ENCODE data around the gene TCF3. TPM values are rescaled to one million over a fixed set of nuclear protein-coding genes. Genes with fewer than 3 reads are reported as not detected.

The TCF3 gene
- total RNA-seq, 4 donors from 2014 or later, result 21.2 to 62.0 (median 39.6) TPM

DNA sequence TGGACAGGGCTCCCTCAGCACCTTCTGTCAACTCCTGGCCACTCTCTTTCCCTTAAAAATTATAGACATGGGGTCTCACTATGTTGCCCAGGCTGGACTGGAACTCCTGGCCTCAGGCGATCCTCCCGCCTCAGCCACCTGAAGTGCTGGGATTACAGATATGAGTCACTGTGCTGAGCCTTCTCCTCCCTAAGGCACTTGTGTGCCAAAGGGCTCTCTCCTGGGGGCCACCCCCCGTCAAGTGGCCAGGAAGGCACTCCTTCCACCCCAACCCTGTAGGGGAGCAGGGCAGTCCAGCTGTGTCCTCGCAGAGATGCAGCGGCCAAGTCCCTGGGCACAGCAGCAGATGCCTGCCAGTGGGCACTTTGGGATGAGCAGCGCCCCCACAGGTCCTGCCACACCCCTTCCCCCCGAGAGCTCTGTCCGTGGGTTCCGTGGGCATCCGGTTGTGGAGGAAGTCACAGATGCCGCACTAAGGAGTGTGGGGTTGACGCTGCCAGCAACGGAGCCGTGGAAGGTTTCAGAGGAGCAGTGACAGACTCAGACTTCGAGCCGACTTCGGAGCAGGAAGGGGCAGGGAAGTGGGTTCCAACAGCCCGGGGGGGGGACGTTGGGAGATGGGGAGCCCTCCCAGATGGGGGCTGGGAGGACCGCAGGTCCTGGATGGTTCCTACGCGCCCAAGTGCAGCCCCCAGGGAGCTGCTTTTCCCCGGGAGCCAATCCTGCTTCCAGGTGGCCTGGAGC, 43.9 kb downstream of the TCF3 start:
- TF ChIP-seq POLR2A (IDR thresholded peaks at IDR 0.05), result no peak
- no peak for TF ChIP-seq EP300 (IDR thresholded peaks at IDR 0.05)
- Histone ChIP-seq H3K9me3 (no peaks in the 10 kb centered on the region), H3K36me3 (peaks cover 0 to 42% of the 10 kb centered on the region in 2 donors), H3K4me1 (peaks cover 0 to 32% (median 21%) of the 10 kb centered on the region in 3 donors), H3K27ac (no peak overlapping the region), H3K27me3 (no peaks in the 10 kb centered on the region), H3K4me3 (peak overlapping the region in 1 of 2 donors; percentile 2)
- ATAC-seq, result no peak
- WGBS, 2 donors (ENCODE audit: low coverage in 1 of 2), result 65% methylated on average over 4 of the region's 23 CpGs; no CpG with 5 or more reads in 1 of the 2 donors

DNA sequence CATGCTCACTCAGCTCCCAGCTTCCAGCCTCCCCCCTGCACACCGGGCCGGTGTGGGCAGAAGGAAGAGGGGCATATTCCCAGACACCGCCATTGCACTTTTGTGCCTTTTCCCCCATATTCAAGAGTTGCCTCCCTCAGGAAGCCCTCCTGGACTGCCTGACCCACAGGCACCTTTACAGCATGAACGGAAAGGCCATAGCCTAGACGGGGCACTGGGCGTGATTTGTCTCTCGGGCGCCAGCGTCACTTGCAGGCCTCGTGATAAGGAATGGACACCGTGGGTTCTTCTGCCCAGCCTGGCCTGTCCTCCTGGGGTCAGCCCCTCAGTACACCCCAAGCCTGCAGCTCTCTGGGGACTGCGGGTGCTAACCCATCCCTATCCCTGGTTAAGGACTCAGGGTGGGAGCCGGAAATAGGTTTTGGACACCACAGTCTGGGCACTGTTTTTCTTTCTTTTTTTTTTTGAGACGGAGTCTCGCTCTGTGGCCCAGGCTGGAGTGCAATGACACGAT, 46.2 kb downstream of the TCF3 start:
- no peak for TF ChIP-seq POLR2A (IDR thresholded peaks at IDR 0.05)
- Histone ChIP-seq H3K4me3 (peak overlapping the region; percentile 58 to 96), H3K27me3 (no peaks in the 10 kb centered on the region), H3K27ac (peak overlapping the region; percentile 32 to 95 (median 91)), H3K36me3 (peaks cover 0 to 29% of the 10 kb centered on the region in 2 donors), H3K9me3 (no peaks in the 10 kb centered on the region), H3K4me1 (peaks cover 0 to 48% (median 26%) of the 10 kb centered on the region in 3 donors)
- 17% methylated on average over 1 of the region's 16 CpGs; no CpG with 5 or more reads in 1 of the 2 donors for WGBS, 2 donors (ENCODE audit: low coverage in 1 of 2)
- ATAC-seq, result peak; percentile 2

DNA sequence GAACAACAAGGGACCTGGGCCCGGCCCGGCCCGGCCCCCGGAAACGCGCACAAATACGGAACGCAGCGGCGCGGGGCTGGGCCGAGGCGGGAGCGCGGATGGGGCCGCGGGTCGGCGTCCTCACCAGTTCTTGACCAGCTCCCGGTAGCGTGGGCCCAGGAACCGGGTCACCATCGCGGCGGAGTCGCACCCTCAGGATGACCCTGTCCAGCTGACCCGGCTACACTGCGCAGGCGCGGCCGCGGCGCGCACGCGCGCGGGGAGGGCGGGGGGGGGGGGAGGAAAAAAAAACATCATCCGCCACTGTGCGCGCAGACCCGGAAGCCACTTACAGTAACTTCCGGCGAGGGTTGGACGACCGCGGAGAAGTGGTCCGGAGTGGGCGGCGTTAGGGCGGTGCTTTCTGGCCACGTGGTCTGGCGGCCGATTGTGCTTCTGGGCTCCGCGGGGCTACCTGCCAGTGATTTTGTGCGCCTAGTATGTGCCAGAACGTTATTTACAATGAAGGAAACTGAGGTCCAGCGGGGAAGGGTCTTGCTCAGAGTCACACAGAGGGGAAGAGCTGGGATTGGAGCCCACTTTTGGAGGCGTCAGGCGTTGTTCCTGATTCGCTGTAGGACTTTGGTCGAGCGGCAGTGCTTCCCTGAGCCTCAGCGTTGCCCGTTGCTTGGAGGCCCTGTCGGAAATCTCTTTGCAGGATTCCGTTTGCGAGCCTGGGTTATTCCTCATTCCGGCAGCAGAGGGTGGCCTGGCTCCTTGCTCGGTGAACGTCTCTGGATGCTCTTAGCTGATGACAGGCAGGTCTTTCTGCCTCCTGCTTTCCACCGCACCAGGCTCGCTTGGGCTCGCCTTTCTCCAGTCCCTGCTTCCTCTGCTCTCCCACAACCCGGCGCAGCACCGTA, 46.9 kb downstream of the TCF3 start, which contains the start of gene UQCR11:
UQCR11 (minus strand) TSS at position 227 of the 902 bp plus-strand sequence; CDS start at position 174, 53 bp downstream.
- peaks cover 0 to 55% (median 26%) of the 10 kb centered on the region in 3 donors for H3K4me1 ChIP-seq
- WGBS, 2 donors (ENCODE audit: low coverage in 1 of 2), result 0% methylated on average over 6 to 15 of the region's 79 CpGs

DNA sequence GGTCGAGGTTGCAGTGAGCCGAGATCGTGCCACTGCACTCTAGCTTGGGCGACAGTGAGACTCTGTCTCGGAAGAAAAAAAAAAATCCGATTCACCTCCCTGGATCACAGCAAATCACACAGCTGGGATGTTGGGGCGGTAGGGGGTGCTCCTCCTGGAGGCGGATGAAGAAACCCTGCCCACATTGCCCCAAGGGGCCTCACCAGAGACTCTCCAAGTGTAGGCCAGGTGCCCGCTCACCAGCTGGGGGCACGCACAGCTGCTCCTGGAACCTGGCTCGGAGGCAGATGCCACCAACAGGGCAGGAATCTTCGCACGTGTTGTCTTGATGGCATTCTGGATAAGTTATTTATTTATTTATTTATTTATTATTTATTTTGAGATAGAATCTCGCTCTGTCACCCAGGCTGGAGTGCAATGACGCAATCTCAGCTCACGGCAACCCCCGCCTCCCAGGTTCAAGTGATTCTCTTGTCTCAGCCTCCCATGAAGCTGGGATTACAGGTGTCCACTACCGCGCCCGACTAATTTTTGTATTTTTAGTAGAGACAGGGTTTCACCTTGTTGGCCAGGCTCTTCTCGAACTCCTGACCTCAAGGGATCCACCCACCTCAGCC, 50.2 kb downstream of the TCF3 start:
- WGBS, 2 donors (ENCODE audit: low coverage in 1 of 2), result 89 to 95% methylated on average over 4 to 16 of the region's 21 CpGs
- H3K27me3 ChIP-seq, result no peaks in the 10 kb centered on the region
- no peak for TF ChIP-seq POLR2AphosphoS5 (IDR thresholded peaks at IDR 0.05)
- no peak for TF ChIP-seq EP300 (IDR thresholded peaks at IDR 0.05)
- TF ChIP-seq POLR2A (IDR thresholded peaks at IDR 0.05), result no peak
- TF ChIP-seq, protein P1, sequence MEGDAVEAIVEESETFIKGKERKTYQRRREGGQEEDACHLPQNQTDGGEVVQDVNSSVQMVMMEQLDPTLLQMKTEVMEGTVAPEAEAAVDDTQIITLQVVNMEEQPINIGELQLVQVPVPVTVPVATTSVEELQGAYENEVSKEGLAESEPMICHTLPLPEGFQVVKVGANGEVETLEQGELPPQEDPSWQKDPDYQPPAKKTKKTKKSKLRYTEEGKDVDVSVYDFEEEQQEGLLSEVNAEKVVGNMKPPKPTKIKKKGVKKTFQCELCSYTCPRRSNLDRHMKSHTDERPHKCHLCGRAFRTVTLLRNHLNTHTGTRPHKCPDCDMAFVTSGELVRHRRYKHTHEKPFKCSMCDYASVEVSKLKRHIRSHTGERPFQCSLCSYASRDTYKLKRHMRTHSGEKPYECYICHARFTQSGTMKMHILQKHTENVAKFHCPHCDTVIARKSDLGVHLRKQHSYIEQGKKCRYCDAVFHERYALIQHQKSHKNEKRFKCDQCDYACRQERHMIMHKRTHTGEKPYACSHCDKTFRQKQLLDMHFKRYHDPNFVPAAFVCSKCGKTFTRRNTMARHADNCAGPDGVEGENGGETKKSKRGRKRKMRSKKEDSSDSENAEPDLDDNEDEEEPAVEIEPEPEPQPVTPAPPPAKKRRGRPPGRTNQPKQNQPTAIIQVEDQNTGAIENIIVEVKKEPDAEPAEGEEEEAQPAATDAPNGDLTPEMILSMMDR (IDR thresholded peaks at IDR 0.05), result no peak

More for the DNA sequence above, 46.9 kb downstream of the TCF3 start, which contains the start of gene UQCR11:
- TF ChIP-seq, protein P1 (IDR thresholded peaks at IDR 0.05), result peak in 3 of 4 experiments; percentile 65 to 79 (median 75)
- TF ChIP-seq EP300 (IDR thresholded peaks at IDR 0.05) (no peak), POLR2A (IDR thresholded peaks at IDR 0.05) (peak in 1 of 2 donors; percentile 35), POLR2AphosphoS5 (IDR thresholded peaks at IDR 0.05) (peak; percentile 28)
- Histone ChIP-seq H3K27me3 (no peaks in the 10 kb centered on the region), H3K27ac (peak within 1 kb of the TSS; percentile 54 to 95 (median 91)), H3K36me3 (peaks cover 0 to 25% of the 10 kb centered on the region in 2 donors), H3K9me3 (no peaks in the 10 kb centered on the region), H3K4me3 (peak within 1 kb of the TSS; percentile 58 to 96)
- peak; percentile 97 for ATAC-seq

DNA sequence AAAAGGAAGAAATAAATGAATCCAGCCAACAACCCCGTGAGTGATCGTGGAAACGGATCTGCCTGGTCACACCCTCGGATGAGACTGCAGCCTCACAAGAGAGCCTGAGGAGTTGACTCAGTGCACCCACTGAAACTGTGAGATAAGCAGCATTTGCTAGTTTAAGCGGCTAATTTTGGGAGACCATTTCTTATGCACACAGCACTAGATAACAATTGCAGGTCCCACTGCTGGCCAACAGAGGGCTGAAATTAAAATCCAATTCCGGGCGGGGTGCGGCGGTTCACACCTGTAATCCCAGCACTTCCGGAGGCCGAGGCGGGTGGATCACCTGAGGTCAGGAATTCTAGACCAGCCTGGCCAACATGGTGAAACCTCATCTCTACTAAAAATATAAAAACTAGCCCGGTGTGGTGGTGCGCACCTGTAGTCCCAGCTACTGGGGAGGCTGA, 50.8 kb downstream of the TCF3 start:
- 74 to 85% methylated on average over 4 to 12 of the region's 14 CpGs for WGBS, 2 donors (ENCODE audit: low coverage in 1 of 2)
- peaks cover 0 to 46% of the 10 kb centered on the region in 2 donors for H3K36me3 ChIP-seq
- H3K4me3 ChIP-seq, result no peak overlapping the region
- TF ChIP-seq POLR2A (IDR thresholded peaks at IDR 0.05) (no peak), POLR2AphosphoS5 (IDR thresholded peaks at IDR 0.05) (no peak), EP300 (IDR thresholded peaks at IDR 0.05) (no peak)
- TF ChIP-seq, protein P1 (IDR thresholded peaks at IDR 0.05), result no peak
- no peaks in the 10 kb centered on the region for H3K9me3 ChIP-seq
- no peak for ATAC-seq
- H3K4me1 ChIP-seq, result peaks cover 0 to 61% (median 23%) of the 10 kb centered on the region in 3 donors
- no peaks in the 10 kb centered on the region for H3K27me3 ChIP-seq
- H3K27ac ChIP-seq, result no peak overlapping the region

More for the DNA sequence above, 50.2 kb downstream of the TCF3 start:
- no peak overlapping the region for H3K4me3 ChIP-seq
- ATAC-seq, result no peak
- H3K36me3 ChIP-seq, result peaks cover 0 to 40% of the 10 kb centered on the region in 2 donors
- no peaks in the 10 kb centered on the region for H3K9me3 ChIP-seq
- peaks cover 0 to 64% (median 26%) of the 10 kb centered on the region in 3 donors for H3K4me1 ChIP-seq
- H3K27ac ChIP-seq, result no peak overlapping the region
